Natural killer cell (primary cell): ENCODE measurements around the gene SCN2A. TPM values are rescaled to one million over a fixed set of nuclear protein-coding genes. Genes with fewer than 3 reads are reported as not detected.
A peak's percentile ranks its signal among the peaks of the same experiment; 100 is the strongest.

Source experiments
- ATAC-seq, 3 donors: fragments of 150-1000 bp in 2 of 3; fragments of 200-7000 bp in 1 of 3; cut with Tn5 transposase; 1 replicate in 1 of 3; 2 replicates in 2 of 3; pipeline ENCODE4 v1.10.0; 2021; ENCODE audit warnings: mild to moderate bottlenecking in 2 of 3, moderate library complexity in 2 of 3
- DNase-seq, 2 donors: peaks; one replicate each; pipeline versions ENCODE4 v3.0.0 to v3.0.0-alpha.2; 2013 to 2021; ENCODE audit warnings: mixed read lengths in 1 of 2
- H3K27ac ChIP-seq: one replicate; pipeline ENCODE4 v1.5.1; 2013; ENCODE audit warnings: mild to moderate bottlenecking, low read length
- H3K27me3 ChIP-seq: one replicate; pipeline ENCODE4 v1.6.1; 2013; ENCODE audit warnings: low read length; ENCODE audit not compliant: control insufficient read depth, insufficient read depth
- H3K36me3 ChIP-seq: one replicate; pipeline ENCODE4 v1.6.1; 2013; ENCODE audit warnings: low read length; ENCODE audit not compliant: control insufficient read depth, insufficient read depth
- H3K4me1 ChIP-seq: one replicate; pipeline ENCODE4 v1.6.1; 2013; ENCODE audit warnings: low read length; ENCODE audit not compliant: control insufficient read depth, insufficient read depth
- H3K4me3 ChIP-seq: one replicate; pipeline ENCODE4 v1.5.1; 2013; ENCODE audit warnings: low read length
- H3K9me3 ChIP-seq: one replicate; pipeline ENCODE4 v1.6.1; 2013; ENCODE audit warnings: low read length; ENCODE audit not compliant: control insufficient read depth, insufficient read depth
- H3K27ac Mint-ChIP-seq, 2 donors: one replicate each; pipeline ENCODE4 v1.8.0; 2022; ENCODE audit warnings: mild to moderate bottlenecking in 2 of 2, mixed read lengths in 2 of 2, moderate library complexity in 1 of 2
- H3K27me3 Mint-ChIP-seq, 2 donors: one replicate each; pipeline ENCODE4 v1.8.0; 2022; ENCODE audit warnings: low read depth in 2 of 2, mixed read lengths in 2 of 2
- H3K36me3 Mint-ChIP-seq: one replicate; pipeline ENCODE4 v1.8.0; 2022; ENCODE audit warnings: mixed read lengths
- H3K4me1 Mint-ChIP-seq, 2 donors: one replicate each; pipeline ENCODE4 v1.8.0; 2022; ENCODE audit warnings: mixed read lengths in 2 of 2
- H3K4me3 Mint-ChIP-seq: one replicate; pipeline ENCODE4 v1.8.0; 2022; ENCODE audit warnings: mild to moderate bottlenecking, moderate library complexity, mixed read lengths
- H3K9me3 Mint-ChIP-seq, 2 donors: one replicate each; pipeline ENCODE4 v1.8.0; 2022; ENCODE audit warnings: mixed read lengths in 2 of 2
- CTCF ChIP-seq: fragments of 200-600 bp; IDR thresholded peaks from one replicate; pipeline ENCODE4 v1.8.0; 2022; ENCODE audit warnings: antibody characterized with exemption
- WGBS: methylation state at CpG from one replicate; pipeline ENCODE4 v1.1.7; 2013; ENCODE audit warnings: missing lambda C conversion rate; ENCODE audit not compliant: insufficient coverage; 5-methylcytosine and 5-hydroxymethylcytosine counted together
- intact Hi-C: fragments of 100-400 bp; cut with micrococcal nuclease; formaldehyde crosslinking; loops from one replicate; pipeline ENCODE4 v1.14.2; 2022
- total RNA-seq, 4 donors: library from RNA; stranded (reverse); fragments of 120-200 nt in 1 of 4; gene quantifications; one replicate each; pipeline versions ENCODE4 v1.2.3 to v1.2.4, GENCODE V29; 2013 to 2022

Gene SCN2A
- total RNA-seq, 3 donors from 2014 or later (not counting 1 experiment from before 2014, with no cell fraction given), result 0.10 TPM; not detected in 2

- H3K4me1 ChIP-seq, result no peaks in the 10 kb centered on the region
- no peaks in the 10 kb centered on the region for H3K36me3 Mint-ChIP-seq
- WGBS, result 100% methylated on average over 1 of the region's 1 CpG
These were observed 11.6 kb upstream of the SCN2A start for GRCh38 chr2:165227571-165227970.

GRCh38 chr2:165237056-165237455 is 2.2 kb upstream of the SCN2A start:
- H3K36me3 ChIP-seq, result no peaks in the 10 kb centered on the region
- no peaks in the 10 kb centered on the region for H3K27me3 Mint-ChIP-seq
- no peaks in the 10 kb centered on the region for H3K27me3 ChIP-seq
- H3K4me1 Mint-ChIP-seq, result no peaks in the 10 kb centered on the region
- no peaks in the 10 kb centered on the region for H3K4me1 ChIP-seq
- intact Hi-C loops, result no loop called here
- peaks cover 0 to 2% of the 10 kb centered on the region in 2 donors for H3K9me3 Mint-ChIP-seq
- ATAC-seq (no peak), DNase-seq (no peak)
- H3K4me3 Mint-ChIP-seq, result no peak overlapping the region
- no peak overlapping the region for H3K27ac ChIP-seq
- WGBS, result 66% methylated on average over 2 of the region's 2 CpGs
- H3K27ac Mint-ChIP-seq, result no peak overlapping the region
- no peaks in the 10 kb centered on the region for H3K36me3 Mint-ChIP-seq
- H3K9me3 ChIP-seq, result no peaks in the 10 kb centered on the region
- no peak overlapping the region for H3K4me3 ChIP-seq
- TF ChIP-seq CTCF, result no peak

More at GRCh38 chr2:165227571-165227970, 11.6 kb upstream of the SCN2A start:
- Mint-ChIP-seq H3K27me3 (no peaks in the 10 kb centered on the region), H3K9me3 (no peaks in the 10 kb centered on the region), H3K4me3 (no peak overlapping the region), H3K27ac (no peak overlapping the region), H3K4me1 (no peaks in the 10 kb centered on the region)
- Histone ChIP-seq H3K27ac (no peak overlapping the region), H3K36me3 (no peaks in the 10 kb centered on the region), H3K9me3 (no peaks in the 10 kb centered on the region), H3K4me3 (no peak overlapping the region), H3K27me3 (no peaks in the 10 kb centered on the region)
- DNase-seq (no peak), ATAC-seq (no peak)
- intact Hi-C loops, result no loop called here
- no peak for TF ChIP-seq CTCF

- WGBS, result no CpG with 5 or more reads among the region's 3 CpGs
- intact Hi-C loops, result no loop called here
- H3K4me3 ChIP-seq, result no peak overlapping the region
These were observed 919 bp upstream of the SCN2A start for GRCh38 chr2:165238295-165238694.

More at GRCh38 chr2:165238295-165238694, 919 bp upstream of the SCN2A start:
- Histone ChIP-seq H3K27me3 (no peaks in the 10 kb centered on the region), H3K9me3 (no peaks in the 10 kb centered on the region), H3K27ac (no peak overlapping the region), H3K4me1 (no peaks in the 10 kb centered on the region), H3K36me3 (no peaks in the 10 kb centered on the region)
- H3K9me3 Mint-ChIP-seq, result peaks cover 0 to 2% of the 10 kb centered on the region in 2 donors
- ATAC-seq (no peak), DNase-seq (peak in 1 of 2 donors; percentile 28)
- TF ChIP-seq CTCF, result no peak
- H3K36me3 Mint-ChIP-seq, result no peaks in the 10 kb centered on the region
- H3K4me3 Mint-ChIP-seq, result no peak overlapping the region
- no peak overlapping the region for H3K27ac Mint-ChIP-seq
- H3K27me3 Mint-ChIP-seq, result no peaks in the 10 kb centered on the region
- no peaks in the 10 kb centered on the region for H3K4me1 Mint-ChIP-seq
